TTC549 (cell line): ENCODE results near the gene FXN.
"Not testable (repeated sequence)": the region's sequence is repeated elsewhere in the genome, so short reads cannot be mapped to it uniquely, and the experiment has no call there.

Source experiments
- FAIRE-seq: peaks from 2 replicates; lab custom pipeline; 2012; peaks lifted over from hg19 to GRCh38; lab: Jason Lieb, UNC

The FXN gene

GRCh38 chr9:69070201-69070600, 34.6 kb downstream of the FXN start:
- no peak for FAIRE-seq

GRCh38 chr9:69071059-69071458, 35.5 kb downstream of the FXN start:
- FAIRE-seq = no peak

DNA sequence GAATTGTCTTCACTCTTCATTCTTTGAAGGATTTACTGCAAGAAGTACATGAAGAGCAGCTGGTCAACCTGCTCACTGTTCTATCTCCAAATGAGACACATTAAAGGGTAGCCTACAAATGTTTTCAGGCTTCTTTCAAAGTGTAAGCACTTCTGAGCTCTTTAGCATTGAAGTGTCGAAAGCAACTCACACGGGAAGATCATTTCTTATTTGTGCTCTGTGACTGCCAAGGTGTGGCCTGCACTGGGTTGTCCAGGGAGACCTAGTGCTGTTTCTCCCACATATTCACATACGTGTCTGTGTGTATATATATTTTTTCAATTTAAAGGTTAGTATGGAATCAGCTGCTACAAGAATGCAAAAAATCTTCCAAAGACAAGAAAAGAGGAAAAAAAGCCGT, 37.6 kb downstream of the FXN start:
- no peak for FAIRE-seq

GRCh38 chr9:69074801-69075200, 39.2 kb downstream of the FXN start:
- no peak for FAIRE-seq

GRCh38 chr9:69076550-69076949, 41.0 kb downstream of the FXN start:
- FAIRE-seq = no peak

DNA sequence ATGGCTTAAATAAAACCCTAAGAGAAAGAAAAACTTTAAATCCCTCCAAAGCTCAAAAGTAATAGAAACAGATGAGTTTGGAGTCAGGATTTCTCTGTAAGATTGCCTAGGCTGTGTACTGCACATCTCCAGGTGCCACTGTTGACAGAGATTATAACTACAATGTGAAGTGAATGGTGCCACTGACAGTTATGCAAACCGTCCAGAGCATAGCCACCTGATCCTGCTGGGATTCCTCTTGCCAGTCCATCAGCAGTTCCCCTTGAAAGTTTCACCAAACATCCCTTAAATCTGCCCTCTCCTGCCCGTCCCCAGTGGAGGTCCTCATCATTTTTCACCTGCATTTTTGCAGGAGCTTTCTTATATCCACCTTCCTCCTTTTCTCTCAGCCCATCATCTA, 42.5 kb downstream of the FXN start:
- no peak for FAIRE-seq

- FAIRE-seq = no peak
Observed at GRCh38 chr9:69078581-69078980, 43.0 kb downstream of the FXN start.

- no peak for FAIRE-seq
Observed at GRCh38 chr9:69079186-69079585, 43.6 kb downstream of the FXN start.

DNA sequence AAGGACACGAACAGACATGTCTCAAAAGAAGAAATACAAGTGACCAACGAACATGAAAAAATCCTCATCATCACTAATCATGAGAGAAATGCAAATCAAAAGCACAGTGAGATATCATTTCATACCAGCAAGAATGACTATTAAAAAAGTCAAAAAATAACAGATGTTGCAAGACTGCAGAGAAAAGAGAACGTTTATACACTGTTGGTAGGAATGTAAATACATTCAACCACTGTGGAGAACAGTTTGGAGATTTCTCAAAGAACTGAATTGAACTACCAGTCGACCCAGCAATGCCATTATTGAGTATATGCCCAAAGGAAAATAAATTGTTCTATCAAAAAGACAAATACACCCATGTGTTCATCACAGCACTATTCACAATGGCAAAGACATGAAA, 45.7 kb downstream of the FXN start:
- no peak for FAIRE-seq

- FAIRE-seq = no peak
Observed at GRCh38 chr9:69083321-69083720, 47.8 kb downstream of the FXN start.

DNA sequence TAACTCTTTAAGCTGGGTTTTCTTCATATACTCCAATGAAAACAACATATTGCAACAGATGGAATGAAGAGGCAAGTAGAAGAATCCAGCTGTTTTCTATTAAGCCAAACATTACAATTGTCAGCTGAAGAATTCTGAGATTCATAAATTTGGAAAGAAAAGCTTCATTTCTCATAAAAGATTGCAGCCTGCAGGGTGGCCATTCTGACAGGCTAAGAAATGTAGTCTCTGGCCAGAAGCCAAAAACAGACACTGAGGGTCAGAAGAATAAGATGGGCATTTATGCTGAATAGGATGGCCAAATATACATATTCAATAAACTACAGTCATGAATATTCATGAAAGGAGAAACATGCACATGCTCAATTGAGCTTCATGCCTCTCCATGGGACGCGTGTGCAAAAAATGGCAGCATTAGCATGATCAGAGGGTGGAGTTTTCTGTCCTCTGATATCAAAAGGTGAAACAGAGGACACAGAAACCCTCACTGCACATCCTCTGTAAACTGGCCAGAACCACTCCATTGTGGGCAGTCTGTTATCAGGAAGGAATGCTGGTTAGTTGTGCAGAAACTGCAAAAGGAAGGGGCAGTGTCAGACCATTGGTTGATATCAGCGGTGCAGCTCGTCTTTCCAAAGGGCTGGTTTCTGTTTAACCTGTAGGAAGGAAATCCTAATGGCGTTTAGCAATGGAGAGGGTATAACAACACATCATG, 50.2 kb downstream of the FXN start:
- no peak for FAIRE-seq

- FAIRE-seq = no peak
Observed at GRCh38 chr9:69086312-69086711, 50.8 kb downstream of the FXN start.

DNA sequence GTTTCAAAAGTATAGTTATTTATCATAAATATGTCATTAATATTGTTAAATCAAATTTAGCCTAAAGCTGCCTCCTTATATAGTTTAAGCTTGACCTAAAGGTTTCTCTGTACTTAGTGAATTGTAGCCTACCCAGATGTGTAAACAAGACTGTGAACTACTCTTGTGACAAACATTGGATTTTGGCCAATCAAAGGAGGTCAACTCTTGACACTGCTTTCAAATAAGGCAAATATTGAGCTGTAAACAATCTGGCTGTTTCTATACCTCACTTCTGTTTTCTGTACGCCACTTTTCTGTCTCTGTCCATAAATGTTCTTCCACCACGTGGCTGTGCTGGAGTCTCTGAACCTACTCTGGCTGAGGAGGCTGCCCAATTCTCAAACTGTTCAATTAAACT, 51.2 kb downstream of the FXN start:
- no peak for FAIRE-seq

DNA sequence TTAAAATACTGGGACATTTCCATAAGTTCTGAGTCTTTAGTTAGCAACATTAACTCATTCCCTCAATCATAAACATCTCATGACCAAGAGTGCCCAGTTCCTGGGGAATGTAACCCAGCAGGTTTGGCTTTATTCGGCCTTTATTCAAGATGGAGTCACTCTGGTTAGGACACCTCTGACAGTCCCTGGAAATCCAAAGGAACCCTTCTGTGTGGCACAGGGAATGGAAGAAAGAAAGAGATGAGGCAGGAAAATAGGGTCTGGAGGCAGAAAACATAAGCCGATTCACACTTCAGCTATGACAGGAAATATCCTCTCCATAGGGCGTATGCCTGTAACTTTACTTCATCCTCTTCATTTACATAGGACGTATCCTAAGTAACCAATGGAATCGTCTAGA, 53.5 kb downstream of the FXN start:
- no peak for FAIRE-seq

DNA sequence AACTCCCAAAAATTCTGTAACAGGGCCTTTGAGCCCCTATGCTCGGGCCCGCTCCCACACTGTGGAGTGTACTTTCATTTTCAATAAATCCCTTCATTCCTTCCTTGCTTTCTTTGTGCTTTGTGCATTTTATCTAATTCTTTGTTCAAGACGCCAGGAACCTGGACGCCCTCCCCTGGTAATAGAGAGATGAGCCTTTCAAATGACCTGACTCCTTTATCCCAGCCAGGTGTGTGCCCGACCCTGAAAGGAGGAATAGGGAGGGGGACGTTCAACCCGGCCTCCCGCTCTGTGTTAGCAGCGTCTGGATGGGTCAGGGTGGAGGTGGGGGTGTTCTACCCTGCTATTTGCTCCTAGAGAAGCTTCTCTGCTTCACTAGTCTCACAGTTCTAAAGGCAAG, 53.9 kb downstream of the FXN start:
- FAIRE-seq = no peak

GRCh38 chr9:69090140-69090750, 54.7 kb downstream of the FXN start:
- no peak for FAIRE-seq

GRCh38 chr9:69090946-69091345, 55.4 kb downstream of the FXN start:
- no peak for FAIRE-seq

GRCh38 chr9:69093471-69094103, 58.0 kb downstream of the FXN start:
- FAIRE-seq = no peak

DNA sequence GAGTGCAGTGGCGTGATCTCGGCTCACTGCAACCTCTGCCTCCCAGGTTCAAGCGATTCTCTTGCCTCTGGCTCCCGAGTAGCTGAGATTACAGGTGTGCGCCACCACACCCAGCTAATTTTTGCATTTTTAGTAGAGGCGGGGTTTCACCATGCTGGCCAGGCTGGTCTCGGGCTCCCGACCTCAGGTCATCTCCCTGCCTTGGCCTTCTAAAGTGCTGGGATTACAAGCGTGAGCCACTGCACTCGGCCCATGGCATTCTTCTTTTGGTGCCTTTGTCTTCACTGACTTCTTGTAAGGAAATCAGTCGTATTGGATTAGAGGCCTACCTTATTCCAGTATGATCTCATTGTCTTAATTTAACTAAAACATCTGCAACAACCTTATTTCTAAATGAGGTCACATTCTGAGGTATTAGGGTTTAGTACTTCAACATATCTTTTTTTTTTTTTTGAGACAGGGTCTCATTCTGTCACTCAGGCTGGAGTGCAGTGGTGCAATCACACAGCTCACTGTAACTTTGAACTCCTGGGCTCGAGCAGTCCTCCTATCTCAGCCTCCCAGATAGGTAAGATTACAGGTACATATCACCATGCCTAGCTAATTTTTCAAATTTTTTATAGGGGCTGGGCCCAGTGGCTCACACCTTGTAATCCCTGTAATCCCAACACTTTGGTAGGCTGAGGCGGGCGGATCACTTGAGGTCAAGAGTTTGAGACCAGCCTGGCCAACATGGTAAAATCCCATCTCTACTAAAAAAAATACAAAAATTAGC, 59.0 kb downstream of the FXN start:
- not testable (repeated sequence) for FAIRE-seq

GRCh38 chr9:69097064-69097463, 61.5 kb downstream of the FXN start:
- no peak for FAIRE-seq

GRCh38 chr9:69097923-69098593, 62.5 kb downstream of the FXN start:
- no peak for FAIRE-seq

GRCh38 chr9:69103348-69103996, 67.9 kb downstream of the FXN start:
- FAIRE-seq = not testable (repeated sequence)
